ENCODE data around the gene TRDMT1. TPM values are rescaled to one million over a fixed set of nuclear protein-coding genes. Genes with fewer than 3 reads are reported as not detected.

TRDMT1 gene
- polyA plus RNA-seq, 1 donor, result 6.2 TPM

- Histone ChIP-seq H3K27ac (ENCODE audit: low read length) (no peak overlapping the region), H3K36me3 (ENCODE audit: control insufficient read depth, insufficient read depth, low read length) (no peaks in the 10 kb centered on the region), H3K4me3 (ENCODE audit: low read length) (no peak overlapping the region), H3K27me3 (ENCODE audit: control insufficient read depth, insufficient read depth, low read length) (no peaks in the 10 kb centered on the region), H3K9me3 (ENCODE audit: control insufficient read depth, low read depth, low read length) (no peaks in the 10 kb centered on the region), H3K4me1 (ENCODE audit: control insufficient read depth, insufficient read depth, low read length) (no peaks in the 10 kb centered on the region)
- 75% methylated on average over 1 of the region's 3 CpGs for whole genome bisulfite sequencing (ENCODE audit: insufficient coverage, low lambda C conversion rate)
- DNase-seq, result no peak
These were observed 8.9 kb upstream of the TRDMT1 start for GRCh38 chr10:17210361-17210760.

- Histone ChIP-seq H3K4me3 (ENCODE audit: low read length) (no peak overlapping the region), H3K27ac (ENCODE audit: low read length) (no peak overlapping the region), H3K9me3 (ENCODE audit: control insufficient read depth, low read depth, low read length) (no peaks in the 10 kb centered on the region), H3K4me1 (ENCODE audit: control insufficient read depth, insufficient read depth, low read length) (no peaks in the 10 kb centered on the region), H3K36me3 (ENCODE audit: control insufficient read depth, insufficient read depth, low read length) (no peaks in the 10 kb centered on the region), H3K27me3 (ENCODE audit: control insufficient read depth, insufficient read depth, low read length) (no peaks in the 10 kb centered on the region)
- DNase-seq, result no peak
- 100% methylated on average over 2 of the region's 2 CpGs for WGBS (ENCODE audit: insufficient coverage, low lambda C conversion rate)
These were observed 8.4 kb upstream of the TRDMT1 start for GRCh38 chr10:17209881-17210280.

GRCh38 chr10:17209302-17209701 is 7.8 kb upstream of the TRDMT1 start:
- no peak for DNase-seq
- 40% methylated on average over 1 of the region's 1 CpG for WGBS (ENCODE audit: insufficient coverage, low lambda C conversion rate)
- no peaks in the 10 kb centered on the region for H3K27me3 ChIP-seq (ENCODE audit: control insufficient read depth, insufficient read depth, low read length)
- no peaks in the 10 kb centered on the region for H3K9me3 ChIP-seq (ENCODE audit: control insufficient read depth, low read depth, low read length)
- no peak overlapping the region for H3K4me3 ChIP-seq (ENCODE audit: low read length)
- no peak overlapping the region for H3K27ac ChIP-seq (ENCODE audit: low read length)
- H3K4me1 ChIP-seq (ENCODE audit: control insufficient read depth, insufficient read depth, low read length), result no peaks in the 10 kb centered on the region
- no peaks in the 10 kb centered on the region for H3K36me3 ChIP-seq (ENCODE audit: control insufficient read depth, insufficient read depth, low read length)

DNA sequence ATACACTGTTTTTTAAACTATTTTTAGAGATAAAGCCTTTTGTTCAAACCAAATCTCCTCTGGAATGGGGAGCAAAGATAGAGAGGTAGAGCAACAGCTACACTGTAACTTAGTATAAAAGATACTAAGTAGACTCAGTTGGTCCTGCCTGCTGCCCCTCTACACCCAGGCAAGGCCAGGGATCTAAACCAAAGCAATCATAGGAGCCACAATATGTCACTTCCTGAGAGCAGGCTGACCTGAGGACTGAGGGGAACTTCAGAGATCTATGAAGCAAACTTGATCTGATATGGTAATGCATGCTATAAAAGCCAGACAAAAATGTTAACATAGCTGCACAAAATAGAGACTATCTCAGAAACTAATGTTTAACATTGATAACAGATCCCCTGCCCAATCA is 7.0 kb upstream of the TRDMT1 start:
- H3K36me3 ChIP-seq (ENCODE audit: control insufficient read depth, insufficient read depth, low read length), result no peaks in the 10 kb centered on the region
- H3K27ac ChIP-seq (ENCODE audit: low read length), result no peak overlapping the region
- H3K9me3 ChIP-seq (ENCODE audit: control insufficient read depth, low read depth, low read length), result no peaks in the 10 kb centered on the region
- no peaks in the 10 kb centered on the region for H3K4me1 ChIP-seq (ENCODE audit: control insufficient read depth, insufficient read depth, low read length)
- no peak overlapping the region for H3K4me3 ChIP-seq (ENCODE audit: low read length)
- H3K27me3 ChIP-seq (ENCODE audit: control insufficient read depth, insufficient read depth, low read length), result no peaks in the 10 kb centered on the region
- DNase-seq, result no peak

GRCh38 chr10:17206210-17206709 is 4.8 kb upstream of the TRDMT1 start:
- Histone ChIP-seq H3K27ac (ENCODE audit: low read length) (no peak overlapping the region), H3K9me3 (ENCODE audit: control insufficient read depth, low read depth, low read length) (no peaks in the 10 kb centered on the region), H3K27me3 (ENCODE audit: control insufficient read depth, insufficient read depth, low read length) (no peaks in the 10 kb centered on the region), H3K4me3 (ENCODE audit: low read length) (no peak overlapping the region), H3K4me1 (ENCODE audit: control insufficient read depth, insufficient read depth, low read length) (peaks cover 9% of the 10 kb centered on the region), H3K36me3 (ENCODE audit: control insufficient read depth, insufficient read depth, low read length) (no peaks in the 10 kb centered on the region)
- WGBS (ENCODE audit: insufficient coverage, low lambda C conversion rate), result 100% methylated on average over 1 of the region's 7 CpGs
- DNase-seq, result no peak

DNA sequence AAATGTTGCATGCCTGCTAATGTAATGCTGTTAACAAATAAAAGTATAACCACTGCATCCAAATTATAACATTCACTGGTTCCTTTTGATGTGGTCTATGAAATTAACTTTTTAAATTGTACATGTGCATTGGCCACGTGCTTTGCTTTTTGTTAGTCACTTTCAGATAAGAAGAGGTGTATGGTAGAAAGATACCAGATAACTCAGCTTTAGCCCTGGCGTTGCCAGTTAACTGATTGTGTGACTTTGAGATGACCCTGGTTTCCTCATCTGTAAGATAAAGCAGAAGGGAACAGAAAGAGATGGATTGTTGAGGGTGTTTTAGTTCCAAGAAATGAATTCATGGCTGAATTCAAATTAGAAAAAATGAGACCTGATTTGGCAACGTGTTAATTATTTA is 1.9 kb upstream of the TRDMT1 start:
- no peak overlapping the region for H3K4me3 ChIP-seq (ENCODE audit: low read length)
- no peaks in the 10 kb centered on the region for H3K9me3 ChIP-seq (ENCODE audit: control insufficient read depth, low read depth, low read length)
- H3K4me1 ChIP-seq (ENCODE audit: control insufficient read depth, insufficient read depth, low read length), result peaks cover 15% of the 10 kb centered on the region
- DNase-seq, result no peak
- H3K36me3 ChIP-seq (ENCODE audit: control insufficient read depth, insufficient read depth, low read length), result no peaks in the 10 kb centered on the region
- 41% methylated on average over 3 of the region's 3 CpGs for whole genome bisulfite sequencing (ENCODE audit: insufficient coverage, low lambda C conversion rate)
- no peak overlapping the region for H3K27ac ChIP-seq (ENCODE audit: low read length)
- H3K27me3 ChIP-seq (ENCODE audit: control insufficient read depth, insufficient read depth, low read length), result no peaks in the 10 kb centered on the region

DNA sequence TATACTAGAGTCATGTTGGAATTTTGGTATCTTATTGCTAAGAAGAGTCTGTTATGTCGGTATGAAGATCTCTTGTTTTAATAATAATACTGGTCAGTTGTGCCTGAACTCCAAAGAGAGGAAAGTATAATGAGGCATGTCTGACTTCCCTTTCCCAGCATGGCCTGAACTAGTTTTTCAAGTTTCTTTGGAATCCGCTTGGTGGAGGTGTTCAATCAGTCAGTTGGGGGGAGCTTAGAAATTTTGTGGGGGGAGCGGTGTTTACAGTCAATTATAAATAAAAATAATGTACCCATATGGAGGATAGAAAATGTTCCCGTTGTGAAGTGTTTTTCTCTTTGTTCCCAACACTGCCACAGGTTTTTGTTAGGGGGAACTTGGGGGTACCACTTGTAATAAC is 1.5 kb upstream of the TRDMT1 start:
- Histone ChIP-seq H3K27ac (ENCODE audit: low read length) (no peak overlapping the region), H3K4me3 (ENCODE audit: low read length) (no peak overlapping the region)
- WGBS (ENCODE audit: insufficient coverage, low lambda C conversion rate), result no CpG with 5 or more reads among the region's 4 CpGs

DNA sequence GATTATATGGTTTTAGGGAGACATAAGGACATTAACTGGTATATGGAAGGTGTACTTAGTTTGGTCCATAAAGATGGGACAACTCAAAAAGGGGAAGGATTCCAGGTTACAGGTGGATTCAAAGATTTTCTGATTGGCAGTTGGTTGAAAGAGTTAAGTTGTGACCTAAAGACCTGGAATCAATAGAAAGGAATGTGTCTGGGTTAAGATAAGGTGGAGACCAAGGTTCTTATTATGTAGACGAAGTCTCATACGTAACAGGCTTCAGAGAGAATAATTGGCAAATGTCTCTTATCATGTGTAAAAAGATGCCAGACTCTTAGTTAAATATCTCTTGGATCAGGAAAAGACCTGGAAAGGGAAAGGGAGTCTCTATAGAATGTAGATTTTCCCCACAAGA is 1.0 kb upstream of the TRDMT1 start:
- Histone ChIP-seq H3K4me1 (ENCODE audit: control insufficient read depth, insufficient read depth, low read length) (peaks cover 15% of the 10 kb centered on the region), H3K27ac (ENCODE audit: low read length) (peak overlapping the region; percentile 88), H3K4me3 (ENCODE audit: low read length) (no peak overlapping the region), H3K9me3 (ENCODE audit: control insufficient read depth, low read depth, low read length) (no peaks in the 10 kb centered on the region), H3K36me3 (ENCODE audit: control insufficient read depth, insufficient read depth, low read length) (no peaks in the 10 kb centered on the region), H3K27me3 (ENCODE audit: control insufficient read depth, insufficient read depth, low read length) (no peaks in the 10 kb centered on the region)
- no CpG with 5 or more reads among the region's 2 CpGs for WGBS (ENCODE audit: insufficient coverage, low lambda C conversion rate)
- DNase-seq, result peak in 1 of 2 donors; percentile 11

More for the DNA sequence above, 1.5 kb upstream of the TRDMT1 start:
- H3K4me1 ChIP-seq (ENCODE audit: control insufficient read depth, insufficient read depth, low read length), result peaks cover 15% of the 10 kb centered on the region
- H3K9me3 ChIP-seq (ENCODE audit: control insufficient read depth, low read depth, low read length), result no peaks in the 10 kb centered on the region
- DNase-seq, result no peak
- H3K36me3 ChIP-seq (ENCODE audit: control insufficient read depth, insufficient read depth, low read length), result no peaks in the 10 kb centered on the region
- H3K27me3 ChIP-seq (ENCODE audit: control insufficient read depth, insufficient read depth, low read length), result no peaks in the 10 kb centered on the region

GRCh38 chr10:17201794-17202116 is 283 bp upstream of the TRDMT1 start:
- Histone ChIP-seq H3K36me3 (ENCODE audit: control insufficient read depth, insufficient read depth, low read length) (no peaks in the 10 kb centered on the region), H3K27ac (ENCODE audit: low read length) (peak overlapping the region; percentile 88), H3K27me3 (ENCODE audit: control insufficient read depth, insufficient read depth, low read length) (no peaks in the 10 kb centered on the region), H3K9me3 (ENCODE audit: control insufficient read depth, low read depth, low read length) (no peaks in the 10 kb centered on the region), H3K4me1 (ENCODE audit: control insufficient read depth, insufficient read depth, low read length) (peaks cover 15% of the 10 kb centered on the region), H3K4me3 (ENCODE audit: low read length) (peak overlapping the region; percentile 74)
- no CpG with 5 or more reads among the region's 3 CpGs for WGBS (ENCODE audit: insufficient coverage, low lambda C conversion rate)
- no peak for DNase-seq

DNA sequence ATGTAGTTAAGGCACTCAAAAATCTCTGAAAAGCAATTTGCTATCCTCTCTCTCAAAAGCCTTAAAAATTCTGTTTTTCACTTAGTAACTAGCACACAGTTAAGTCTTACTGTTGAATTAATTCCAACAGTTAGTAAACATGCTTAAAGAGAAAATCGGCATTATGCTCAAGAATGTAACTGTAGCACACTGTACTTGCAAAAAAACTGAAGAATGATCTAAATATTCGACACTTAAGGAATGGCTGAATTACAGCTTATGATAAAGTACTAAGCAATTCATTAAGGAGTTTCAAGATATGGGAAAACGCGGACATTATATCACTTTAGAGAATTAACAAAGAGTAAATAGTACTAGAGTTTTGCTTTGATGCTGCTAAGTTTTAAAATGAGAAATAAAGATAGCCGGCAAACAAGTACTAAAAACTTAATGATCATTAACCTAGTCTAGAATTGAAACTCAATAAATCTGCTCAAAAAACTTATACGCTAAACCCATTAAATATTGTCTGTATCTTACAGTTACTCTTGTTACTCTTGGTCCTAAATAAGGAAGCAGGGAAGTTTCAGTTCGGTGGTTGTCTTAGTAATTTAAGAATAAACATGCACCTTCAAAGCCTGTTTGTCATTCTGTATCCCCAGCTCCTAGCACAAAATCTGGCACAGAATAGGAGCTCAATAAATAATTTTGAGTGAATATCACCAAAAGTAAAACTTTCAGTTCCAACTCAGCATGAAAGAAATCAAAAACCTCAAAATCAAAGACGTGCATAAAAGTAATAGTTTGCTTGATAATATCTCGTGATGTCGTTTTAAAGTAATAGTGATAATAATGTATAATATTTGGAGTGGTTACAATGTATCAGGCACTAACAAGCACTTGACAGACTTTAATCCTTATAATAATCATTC is 1.2 kb downstream of the TRDMT1 start:
- H3K36me3 ChIP-seq (ENCODE audit: control insufficient read depth, insufficient read depth, low read length), result no peaks in the 10 kb centered on the region
- peak overlapping the region; percentile 74 for H3K4me3 ChIP-seq (ENCODE audit: low read length)
- no peak for DNase-seq
- H3K9me3 ChIP-seq (ENCODE audit: control insufficient read depth, low read depth, low read length), result no peaks in the 10 kb centered on the region
- no peaks in the 10 kb centered on the region for H3K27me3 ChIP-seq (ENCODE audit: control insufficient read depth, insufficient read depth, low read length)
- H3K27ac ChIP-seq (ENCODE audit: low read length), result peak overlapping the region; percentile 88
- peaks cover 15% of the 10 kb centered on the region for H3K4me1 ChIP-seq (ENCODE audit: control insufficient read depth, insufficient read depth, low read length)
- 39% methylated on average over 5 of the region's 10 CpGs for WGBS (ENCODE audit: insufficient coverage, low lambda C conversion rate)

- peak in 1 of 2 donors; percentile 18 for DNase-seq
- Histone ChIP-seq H3K4me3 (ENCODE audit: low read length) (no peak overlapping the region), H3K4me1 (ENCODE audit: control insufficient read depth, insufficient read depth, low read length) (peaks cover 15% of the 10 kb centered on the region), H3K9me3 (ENCODE audit: control insufficient read depth, low read depth, low read length) (no peaks in the 10 kb centered on the region), H3K27ac (ENCODE audit: low read length) (peak overlapping the region; percentile 88), H3K36me3 (ENCODE audit: control insufficient read depth, insufficient read depth, low read length) (no peaks in the 10 kb centered on the region), H3K27me3 (ENCODE audit: control insufficient read depth, insufficient read depth, low read length) (no peaks in the 10 kb centered on the region)
- 48% methylated on average over 8 of the region's 9 CpGs for WGBS (ENCODE audit: insufficient coverage, low lambda C conversion rate)
These were observed 2.1 kb downstream of the TRDMT1 start for GRCh38 chr10:17199351-17199804.
